Esophagus (tissue), 2 donors: Measurements from ENCODE around the gene GNAI2. TPM values are rescaled to one million over a fixed set of nuclear protein-coding genes. Genes with fewer than 3 reads are reported as not detected.

ENCODE experiments used
- H3K27ac ChIP-seq, 2 donors: one replicate each; pipeline ENCODE4 v1.5.1; 2013; ENCODE audit warnings: low read depth in 2 of 2, mild to moderate bottlenecking in 2 of 2, inconsistent platforms in 1 of 2, low read length in 1 of 2, moderate library complexity in 1 of 2
- H3K27me3 ChIP-seq, 2 donors: one replicate each; pipeline ENCODE4 v1.6.1; 2013; ENCODE audit warnings: low read length in 2 of 2, control low read depth in 1 of 2, mild to moderate bottlenecking in 1 of 2; ENCODE audit not compliant: insufficient read depth in 2 of 2, control insufficient read depth in 1 of 2
- H3K36me3 ChIP-seq, 2 donors: one replicate each; pipeline ENCODE4 v1.6.1; 2013; ENCODE audit warnings: low read length in 1 of 2; ENCODE audit not compliant: control insufficient read depth in 2 of 2, insufficient read depth in 2 of 2
- H3K4me1 ChIP-seq, 2 donors: one replicate each; pipeline ENCODE4 v1.6.1; 2013; ENCODE audit warnings: low read length in 1 of 2; ENCODE audit not compliant: control insufficient read depth in 2 of 2, insufficient read depth in 2 of 2
- H3K4me3 ChIP-seq, 2 donors: one replicate each; pipeline ENCODE4 v1.5.1; 2013; ENCODE audit warnings: low read length in 2 of 2, mild to moderate bottlenecking in 2 of 2, low read depth in 1 of 2, moderate library complexity in 1 of 2
- H3K9me3 ChIP-seq, 2 donors: one replicate each; pipeline ENCODE4 v1.6.1; 2013; ENCODE audit warnings: mild to moderate bottlenecking in 2 of 2, low read depth in 1 of 2, low read length in 1 of 2, moderate library complexity in 1 of 2; ENCODE audit not compliant: control insufficient read depth in 2 of 2, insufficient read depth in 1 of 2
- WGBS, 2 donors: extraction: QIAGEN DNeasy Blood & Tissue Kit; methylation state at CpG; one replicate each; pipeline ENCODE4 v1.1.7; 2013; 5-methylcytosine and 5-hydroxymethylcytosine counted together
- polyA plus RNA-seq, 2 donors: library from polyadenylated mRNA; stranded (reverse); fragments of 200-250 nt; gene quantifications; one replicate each; pipeline ENCODE4 v1.2.3, GENCODE V29; 2013
- donor health status: healthy with polysubstance abuse.
- donor health status: Bipolar disorder and iron deficiency.

The GNAI2 gene
- polyA plus RNA-seq, 2 donors = 52.2 to 61.8 TPM

GRCh38 chr3:50290161-50290641 lies 54.2 kb downstream of the GNAI2 start:
- no peaks in the 10 kb centered on the region for H3K9me3 ChIP-seq
- no peaks in the 10 kb centered on the region for H3K27me3 ChIP-seq
- H3K36me3 ChIP-seq = peaks cover 19 to 37% of the 10 kb centered on the region in 2 donors
- 85 to 91% methylated on average over 16 of the region's 16 CpGs for WGBS, 2 donors
- H3K4me1 ChIP-seq = peaks cover 2 to 18% of the 10 kb centered on the region in 2 donors
- no peak overlapping the region for H3K27ac ChIP-seq
- H3K4me3 ChIP-seq = no peak overlapping the region

- Histone ChIP-seq H3K27ac (peak within 1 kb of the TSS; percentile 85 to 92), H3K4me3 (peak within 1 kb of the TSS; percentile 88 to 95), H3K36me3 (peaks cover 14 to 32% of the 10 kb centered on the region in 2 donors), H3K27me3 (no peaks in the 10 kb centered on the region), H3K4me1 (peaks cover 2 to 18% of the 10 kb centered on the region in 2 donors), H3K9me3 (no peaks in the 10 kb centered on the region)
- WGBS, 2 donors = 1% methylated on average over 66 to 67 of the region's 67 CpGs
Observed at GRCh38 chr3:50292159-50293078, 56.4 kb downstream of the GNAI2 start, which contains the start of gene IFRD2. Gene IFRD2 (minus strand): TSS chr3:50292429. CDS start chr3:50292274, 155 bp downstream.

- WGBS, 2 donors = 71 to 77% methylated on average over 12 of the region's 12 CpGs
- Histone ChIP-seq H3K4me3 (no peak overlapping the region), H3K4me1 (peaks cover 2 to 18% of the 10 kb centered on the region in 2 donors)
Observed at GRCh38 chr3:50293079-50293801, 57.2 kb downstream of the GNAI2 start.

GRCh38 chr3:50294089-50294488 lies 58.1 kb downstream of the GNAI2 start:
- no peak overlapping the region for H3K27ac ChIP-seq
- H3K36me3 ChIP-seq = peaks cover 8 to 17% of the 10 kb centered on the region in 2 donors
- H3K27me3 ChIP-seq = no peaks in the 10 kb centered on the region
- no peaks in the 10 kb centered on the region for H3K9me3 ChIP-seq
- no peak overlapping the region for H3K4me3 ChIP-seq
- peaks cover 2 to 22% of the 10 kb centered on the region in 2 donors for H3K4me1 ChIP-seq
- WGBS, 2 donors = 86 to 92% methylated on average over 4 of the region's 4 CpGs

More at GRCh38 chr3:50293079-50293801, 57.2 kb downstream of the GNAI2 start:
- Histone ChIP-seq H3K27me3 (no peaks in the 10 kb centered on the region), H3K36me3 (peaks cover 14 to 26% of the 10 kb centered on the region in 2 donors), H3K9me3 (no peaks in the 10 kb centered on the region), H3K27ac (peak overlapping the region; percentile 85 to 92)

- H3K36me3 ChIP-seq = peaks cover 4 to 11% of the 10 kb centered on the region in 2 donors
- no peaks in the 10 kb centered on the region for H3K9me3 ChIP-seq
- peaks cover 2 to 22% of the 10 kb centered on the region in 2 donors for H3K4me1 ChIP-seq
- H3K4me3 ChIP-seq = no peak overlapping the region
- no peaks in the 10 kb centered on the region for H3K27me3 ChIP-seq
- 92 to 94% methylated on average over 22 of the region's 22 CpGs for WGBS, 2 donors
- H3K27ac ChIP-seq = no peak overlapping the region
Observed at GRCh38 chr3:50294492-50295403, 58.7 kb downstream of the GNAI2 start.

GRCh38 chr3:50295553-50296431 lies 59.8 kb downstream of the GNAI2 start:
- no peaks in the 10 kb centered on the region for H3K9me3 ChIP-seq
- H3K4me1 ChIP-seq = peaks cover 2 to 31% of the 10 kb centered on the region in 2 donors
- no peak overlapping the region for H3K27ac ChIP-seq
- WGBS, 2 donors = 86% methylated on average over 8 of the region's 8 CpGs
- H3K4me3 ChIP-seq = no peak overlapping the region
- peaks cover 0 to 4% of the 10 kb centered on the region in 2 donors for H3K36me3 ChIP-seq
- no peaks in the 10 kb centered on the region for H3K27me3 ChIP-seq

- Histone ChIP-seq H3K9me3 (no peaks in the 10 kb centered on the region), H3K4me1 (peaks cover 2 to 26% of the 10 kb centered on the region in 2 donors), H3K4me3 (no peak overlapping the region)
Observed at GRCh38 chr3:50296721-50297383, 60.8 kb downstream of the GNAI2 start.

GRCh38 chr3:50297384-50297775 lies 61.4 kb downstream of the GNAI2 start:
- no peak overlapping the region for H3K4me3 ChIP-seq
- no peaks in the 10 kb centered on the region for H3K9me3 ChIP-seq
- no peaks in the 10 kb centered on the region for H3K27me3 ChIP-seq
- H3K4me1 ChIP-seq = peaks cover 5 to 28% of the 10 kb centered on the region in 2 donors
- peaks cover 0 to 4% of the 10 kb centered on the region in 2 donors for H3K36me3 ChIP-seq
- no peak overlapping the region for H3K27ac ChIP-seq
- WGBS, 2 donors = 80 to 88% methylated on average over 2 of the region's 2 CpGs

More at GRCh38 chr3:50296721-50297383, 60.8 kb downstream of the GNAI2 start:
- H3K27me3 ChIP-seq = no peaks in the 10 kb centered on the region
- 93 to 94% methylated on average over 17 to 18 of the region's 18 CpGs for WGBS, 2 donors
- no peak overlapping the region for H3K27ac ChIP-seq
- peaks cover 0 to 4% of the 10 kb centered on the region in 2 donors for H3K36me3 ChIP-seq
